ENCODE measurements around the gene NOS3. TPM values are rescaled to one million over a fixed set of nuclear protein-coding genes. Genes with fewer than 3 reads are reported as not detected.

Gene NOS3
- total and polyA plus RNA-seq, 9 of the 15 experiments (the other 6 are each of a cell fraction or from before 2014, with no cell fraction given): 1.1 to 121 (median 23.6) TPM

DNA sequence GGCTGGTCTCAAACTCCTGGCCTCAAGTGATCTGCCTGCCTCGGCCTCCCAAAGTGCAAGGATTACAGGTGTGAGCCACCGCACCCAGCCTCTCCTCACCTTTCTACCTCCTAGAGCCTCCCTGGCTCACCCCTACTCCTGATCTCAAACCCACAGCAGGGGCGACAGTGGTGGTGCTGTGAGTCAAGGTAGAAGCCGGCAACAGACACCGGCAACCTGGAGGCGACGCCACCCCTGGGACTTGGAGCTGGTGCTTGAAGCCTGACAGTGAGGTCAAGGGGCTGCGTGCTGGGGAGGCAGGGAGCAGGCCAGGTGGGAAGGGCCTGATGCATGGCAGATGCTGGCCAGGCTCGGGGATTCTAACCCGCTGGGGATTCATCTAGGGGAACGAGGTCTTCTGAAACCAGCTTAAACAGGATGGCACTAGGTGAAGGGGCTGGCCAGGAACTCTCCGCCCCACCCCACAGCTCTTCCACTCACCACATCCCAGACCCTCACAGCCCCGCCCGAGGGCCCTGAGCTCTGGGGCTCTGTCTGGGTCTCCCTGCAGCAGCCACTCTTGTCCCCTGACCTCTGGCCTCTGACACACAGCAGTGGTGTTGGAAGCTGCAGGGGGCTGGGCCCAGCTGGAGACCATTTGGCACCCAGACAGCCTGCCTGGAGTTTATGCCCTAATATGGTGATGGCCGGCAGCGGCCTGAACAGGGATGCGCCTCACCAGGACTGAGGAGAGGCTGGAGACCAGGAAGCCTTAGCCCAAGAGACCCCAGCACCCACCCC, 29.1 kb upstream of the NOS3 start (continued):
- TF ChIP-seq E2F5 (CRISPR knock-in tag; IDR thresholded peaks at IDR 0.05) (peak; percentile 59; the same call in 1 of the 2 replicates), ZNF583 (CRISPR knock-in tag; IDR thresholded peaks at IDR 0.05) (peak; percentile 91), RAD51 (IDR thresholded peaks at IDR 0.05; ENCODE audit: borderline replicate concordance, low read depth) (0 out of 2 replicates have a peak, but pooled peaks have one; percentile 7), HLTF (IDR thresholded peaks at IDR 0.05) (no peak), SMARCA5 (IDR thresholded peaks at IDR 0.05) (no peak), RBFOX2 (IDR thresholded peaks at IDR 0.05; ENCODE audit: low read depth, low read length) (peak; percentile 73), HOXB6 (CRISPR knock-in tag; IDR thresholded peaks at IDR 0.05; ENCODE audit: borderline replicate concordance) (0 out of 2 replicates have a peak, but pooled peaks have one; percentile 23), E2F3 (CRISPR knock-in tag; IDR thresholded peaks at IDR 0.05) (peak; percentile 8; the same call in 1 of the 2 replicates), MTF1 (CRISPR knock-in tag; IDR thresholded peaks at IDR 0.05; ENCODE audit: borderline replicate concordance) (peak; percentile 37; the same call in 1 of the 2 replicates), SMAD4 (CRISPR knock-in tag; conservative IDR thresholded peaks at IDR 0.05) (peak; percentile 86), DMBX1 (CRISPR knock-in tag; IDR thresholded peaks at IDR 0.05; ENCODE audit: borderline replicate concordance) (peak; percentile 87), ZBTB17 (CRISPR knock-in tag; IDR thresholded peaks at IDR 0.05) (peak; percentile 52; the same call in 1 of the 2 replicates), MYBL2 (IDR thresholded peaks at IDR 0.05; ENCODE audit: low read depth) (no peak), MYBL2 (CRISPR knock-in tag; IDR thresholded peaks at IDR 0.05; ENCODE audit: borderline replicate concordance) (no peak), FOXP4 (CRISPR knock-in tag; IDR thresholded peaks at IDR 0.05; ENCODE audit: borderline replicate concordance) (peak; percentile 49; the same call in 1 of the 2 replicates), PRPF4 (IDR thresholded peaks at IDR 0.05; ENCODE audit: insufficient read depth, low read depth, low read length, poor library complexity, severe bottlenecking) (no peak), ZNF12 (CRISPR knock-in tag; IDR thresholded peaks at IDR 0.05) (peak; percentile 17; the same call in 1 of the 2 replicates)
- TF ChIP-seq, protein P1, sequence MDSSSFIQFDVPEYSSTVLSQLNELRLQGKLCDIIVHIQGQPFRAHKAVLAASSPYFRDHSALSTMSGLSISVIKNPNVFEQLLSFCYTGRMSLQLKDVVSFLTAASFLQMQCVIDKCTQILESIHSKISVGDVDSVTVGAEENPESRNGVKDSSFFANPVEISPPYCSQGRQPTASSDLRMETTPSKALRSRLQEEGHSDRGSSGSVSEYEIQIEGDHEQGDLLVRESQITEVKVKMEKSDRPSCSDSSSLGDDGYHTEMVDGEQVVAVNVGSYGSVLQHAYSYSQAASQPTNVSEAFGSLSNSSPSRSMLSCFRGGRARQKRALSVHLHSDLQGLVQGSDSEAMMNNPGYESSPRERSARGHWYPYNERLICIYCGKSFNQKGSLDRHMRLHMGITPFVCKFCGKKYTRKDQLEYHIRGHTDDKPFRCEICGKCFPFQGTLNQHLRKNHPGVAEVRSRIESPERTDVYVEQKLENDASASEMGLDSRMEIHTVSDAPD (CRISPR knock-in tag; IDR thresholded peaks at IDR 0.05): 0 out of 2 replicates have a peak, but pooled peaks have one; percentile 27
- TF ChIP-seq, protein P2, sequence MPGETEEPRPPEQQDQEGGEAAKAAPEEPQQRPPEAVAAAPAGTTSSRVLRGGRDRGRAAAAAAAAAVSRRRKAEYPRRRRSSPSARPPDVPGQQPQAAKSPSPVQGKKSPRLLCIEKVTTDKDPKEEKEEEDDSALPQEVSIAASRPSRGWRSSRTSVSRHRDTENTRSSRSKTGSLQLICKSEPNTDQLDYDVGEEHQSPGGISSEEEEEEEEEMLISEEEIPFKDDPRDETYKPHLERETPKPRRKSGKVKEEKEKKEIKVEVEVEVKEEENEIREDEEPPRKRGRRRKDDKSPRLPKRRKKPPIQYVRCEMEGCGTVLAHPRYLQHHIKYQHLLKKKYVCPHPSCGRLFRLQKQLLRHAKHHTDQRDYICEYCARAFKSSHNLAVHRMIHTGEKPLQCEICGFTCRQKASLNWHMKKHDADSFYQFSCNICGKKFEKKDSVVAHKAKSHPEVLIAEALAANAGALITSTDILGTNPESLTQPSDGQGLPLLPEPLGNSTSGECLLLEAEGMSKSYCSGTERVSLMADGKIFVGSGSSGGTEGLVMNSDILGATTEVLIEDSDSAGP (CRISPR knock-in tag; IDR thresholded peaks at IDR 0.05): 0 out of 2 replicates have a peak, but pooled peaks have one; percentile 18
- TF ChIP-seq, protein P3, sequence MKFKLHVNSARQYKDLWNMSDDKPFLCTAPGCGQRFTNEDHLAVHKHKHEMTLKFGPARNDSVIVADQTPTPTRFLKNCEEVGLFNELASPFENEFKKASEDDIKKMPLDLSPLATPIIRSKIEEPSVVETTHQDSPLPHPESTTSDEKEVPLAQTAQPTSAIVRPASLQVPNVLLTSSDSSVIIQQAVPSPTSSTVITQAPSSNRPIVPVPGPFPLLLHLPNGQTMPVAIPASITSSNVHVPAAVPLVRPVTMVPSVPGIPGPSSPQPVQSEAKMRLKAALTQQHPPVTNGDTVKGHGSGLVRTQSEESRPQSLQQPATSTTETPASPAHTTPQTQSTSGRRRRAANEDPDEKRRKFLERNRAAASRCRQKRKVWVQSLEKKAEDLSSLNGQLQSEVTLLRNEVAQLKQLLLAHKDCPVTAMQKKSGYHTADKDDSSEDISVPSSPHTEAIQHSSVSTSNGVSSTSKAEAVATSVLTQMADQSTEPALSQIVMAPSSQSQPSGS (CRISPR knock-in tag; IDR thresholded peaks at IDR 0.05): no peak

Data from K562 (cell line).